ENCODE results near the gene WDR62.
A peak's percentile ranks its signal among the peaks of the same experiment; 100 is the strongest.

The WDR62 gene

GRCh38 chr19:36054733-36055686, at the start of gene WDR62:
Gene WDR62 (plus strand): TSS chr19:36054897. CDS start chr19:36054972, 75 bp downstream.
- no peak for DNase-seq (ENCODE audit: low spot score)

- no peak for DNase-seq (ENCODE audit: low spot score)
Measured at GRCh38 chr19:36006955-36007354, 47.7 kb upstream of the WDR62 start.

GRCh38 chr19:36008336-36008978, 46.2 kb upstream of the WDR62 start, which contains the start of gene SYNE4:
Gene SYNE4 (minus strand): TSS chr19:36008813. CDS start chr19:36008681, 132 bp downstream.
- no peak for DNase-seq (ENCODE audit: low spot score)

GRCh38 chr19:36009220-36009619, 45.5 kb upstream of the WDR62 start:
- no peak for DNase-seq (ENCODE audit: low spot score)

- DNase-seq (ENCODE audit: low spot score) = no peak
Measured at GRCh38 chr19:36009633-36010379, 44.9 kb upstream of the WDR62 start.

GRCh38 chr19:36010402-36010801, 44.3 kb upstream of the WDR62 start:
- DNase-seq (ENCODE audit: low spot score) = no peak

- no peak for DNase-seq (ENCODE audit: low spot score)
Measured at GRCh38 chr19:36013280-36014011, 41.3 kb upstream of the WDR62 start.

GRCh38 chr19:36014012-36014924, 40.4 kb upstream of the WDR62 start, which contains the start of gene ALKBH6:
Gene ALKBH6 (minus strand): TSS chr19:36014213. CDS start chr19:36013397, 816 bp downstream.
- DNase-seq (ENCODE audit: low spot score) = peak; percentile 99

- DNase-seq (ENCODE audit: low spot score) = no peak
Measured at GRCh38 chr19:36019061-36019670, 35.5 kb upstream of the WDR62 start.

GRCh38 chr19:36023432-36023831, 31.3 kb upstream of the WDR62 start:
- no peak for DNase-seq (ENCODE audit: low spot score)

- no peak for DNase-seq (ENCODE audit: low spot score)
Measured at GRCh38 chr19:36025541-36025940, 29.2 kb upstream of the WDR62 start.

- DNase-seq (ENCODE audit: low spot score) = no peak
Measured at GRCh38 chr19:36026091-36026876, 28.4 kb upstream of the WDR62 start.

- DNase-seq (ENCODE audit: low spot score) = no peak
Measured at GRCh38 chr19:36027696-36028095, 27.0 kb upstream of the WDR62 start.

- peak; percentile 79 for DNase-seq (ENCODE audit: low spot score)
Measured at GRCh38 chr19:36028313-36029041, 26.2 kb upstream of the WDR62 start.

GRCh38 chr19:36030264-36031148, 24.2 kb upstream of the WDR62 start:
- no peak for DNase-seq (ENCODE audit: low spot score)

- DNase-seq (ENCODE audit: low spot score) = no peak
Measured at GRCh38 chr19:36031308-36031707, 23.4 kb upstream of the WDR62 start.
